HG03575 (cell line): ENCODE data around the gene DOCK2.
"Not testable (repeated sequence)": the region's sequence is repeated elsewhere in the genome, so short reads cannot be mapped to it uniquely, and the experiment has no call there.

ENCODE experiments used
- ATAC-seq: cut with Tn5 transposase; IDR thresholded peaks from one replicate; pipeline ENCODE4 v1.9.1; 2021; ENCODE audit not compliant: unreplicated experiment, insufficient number of reproducible peaks, low FRiP score; ENCODE audit errors: extremely low read depth

DOCK2 gene

GRCh38 chr5:169832304-169832703 is 195.2 kb downstream of the DOCK2 start:
- no peak for ATAC-seq

- ATAC-seq = no peak
These were observed 195.8 kb downstream of the DOCK2 start for GRCh38 chr5:169832845-169833244.

GRCh38 chr5:169833681-169834292 is 196.7 kb downstream of the DOCK2 start:
- not testable (repeated sequence) for ATAC-seq

GRCh38 chr5:169834540-169834939 is 197.5 kb downstream of the DOCK2 start:
- not testable (repeated sequence) for ATAC-seq

- ATAC-seq = no peak
These were observed 199.9 kb downstream of the DOCK2 start for GRCh38 chr5:169836835-169837536.

GRCh38 chr5:169837686-169838085 is 200.6 kb downstream of the DOCK2 start:
- ATAC-seq = no peak

- ATAC-seq = peak; percentile 92
These were observed 201.6 kb downstream of the DOCK2 start for GRCh38 chr5:169838688-169839087.

GRCh38 chr5:169840405-169840804 is 203.3 kb downstream of the DOCK2 start:
- no peak for ATAC-seq

- ATAC-seq = no peak
These were observed 205.6 kb downstream of the DOCK2 start for GRCh38 chr5:169842699-169843098.

- no peak for ATAC-seq
These were observed 210.4 kb downstream of the DOCK2 start for GRCh38 chr5:169847519-169847918.

- no peak for ATAC-seq
These were observed 211.2 kb downstream of the DOCK2 start for GRCh38 chr5:169848271-169848670.

- no peak for ATAC-seq
These were observed 211.7 kb downstream of the DOCK2 start for GRCh38 chr5:169848792-169849191.

GRCh38 chr5:169850409-169850808 is 213.3 kb downstream of the DOCK2 start:
- no peak for ATAC-seq

- no peak for ATAC-seq
These were observed 214.3 kb downstream of the DOCK2 start for GRCh38 chr5:169851321-169851850.

GRCh38 chr5:169856571-169856970 is 219.5 kb downstream of the DOCK2 start:
- ATAC-seq = no peak

- ATAC-seq = no peak
These were observed 223.5 kb downstream of the DOCK2 start for GRCh38 chr5:169860585-169860984.

- ATAC-seq = no peak
These were observed 224.4 kb downstream of the DOCK2 start for GRCh38 chr5:169861433-169861832.

- ATAC-seq = no peak
These were observed 224.9 kb downstream of the DOCK2 start for GRCh38 chr5:169861934-169862333.

GRCh38 chr5:169862391-169862811 is 225.3 kb downstream of the DOCK2 start:
- ATAC-seq = no peak

- no peak for ATAC-seq
These were observed 227.4 kb downstream of the DOCK2 start for GRCh38 chr5:169864483-169864882.
